Measurements from ENCODE around the gene SEMA3B.

The SEMA3B gene

GRCh38 chr3:50323092-50323600, 54.2 kb downstream of the SEMA3B start:
- Histone ChIP-seq H3K4me3 (ENCODE audit: low read length) (no peak overlapping the region), H3K4me2 (ENCODE audit: low read length) (no peak overlapping the region), H4K20me1 (ENCODE audit: control insufficient read depth, insufficient read depth, low read depth, low read length) (no peaks in the 10 kb centered on the region), H3K27me3 (ENCODE audit: control insufficient read depth, low read length) (no peaks in the 10 kb centered on the region), H3K9me2 (replicated peaks; ENCODE audit: control insufficient read depth, low read length) (no peaks in the 10 kb centered on the region), H3K9me3 (ENCODE audit: control insufficient read depth, insufficient read depth, low read length) (no peaks in the 10 kb centered on the region), H3K36me3 (ENCODE audit: control insufficient read depth, low read length) (peaks cover 35% of the 10 kb centered on the region), H3K27ac (ENCODE audit: low read depth, low read length) (no peak overlapping the region), H3K79me2 (ENCODE audit: control insufficient read depth, low read length) (peaks cover 24% of the 10 kb centered on the region), H3K4me1 (ENCODE audit: control insufficient read depth, low read length) (peaks cover 29% of the 10 kb centered on the region), H3F3A (ENCODE audit: control insufficient read depth, insufficient read depth) (no peaks in the 10 kb centered on the region; the same call in 1 of the 2 replicates)
- TF ChIP-seq EZH2phosphoT487 (IDR thresholded peaks at IDR 0.05; ENCODE audit: borderline replicate concordance, low read length) = no peak
- no peak for TF ChIP-seq CTCF (IDR thresholded peaks at IDR 0.05; ENCODE audit: low read depth, low read length, poor library complexity, severe bottlenecking)

GRCh38 chr3:50323614-50324199, 54.8 kb downstream of the SEMA3B start:
- peaks cover 24% of the 10 kb centered on the region for H3K79me2 ChIP-seq (ENCODE audit: control insufficient read depth, low read length)
- peaks cover 31% of the 10 kb centered on the region for H3K36me3 ChIP-seq (ENCODE audit: control insufficient read depth, low read length)
- no peaks in the 10 kb centered on the region for H3K9me3 ChIP-seq (ENCODE audit: control insufficient read depth, insufficient read depth, low read length)
- no peaks in the 10 kb centered on the region for H4K20me1 ChIP-seq (ENCODE audit: control insufficient read depth, insufficient read depth, low read depth, low read length)
- H3K4me2 ChIP-seq (ENCODE audit: low read length) = no peak overlapping the region
- H3K4me3 ChIP-seq (ENCODE audit: low read length) = no peak overlapping the region
- TF ChIP-seq CTCF (IDR thresholded peaks at IDR 0.05; ENCODE audit: low read depth, low read length, poor library complexity, severe bottlenecking) = no peak
- TF ChIP-seq EZH2phosphoT487 (IDR thresholded peaks at IDR 0.05; ENCODE audit: borderline replicate concordance, low read length) = no peak
- peaks cover 4% of the 10 kb centered on the region for H3F3A ChIP-seq (ENCODE audit: control insufficient read depth, insufficient read depth)
- no peak overlapping the region for H3K27ac ChIP-seq (ENCODE audit: low read depth, low read length)
- H3K27me3 ChIP-seq (ENCODE audit: control insufficient read depth, low read length) = no peaks in the 10 kb centered on the region
- peaks cover 34% of the 10 kb centered on the region for H3K4me1 ChIP-seq (ENCODE audit: control insufficient read depth, low read length)
- no peaks in the 10 kb centered on the region for H3K9me2 ChIP-seq (replicated peaks; ENCODE audit: control insufficient read depth, low read length)

DNA sequence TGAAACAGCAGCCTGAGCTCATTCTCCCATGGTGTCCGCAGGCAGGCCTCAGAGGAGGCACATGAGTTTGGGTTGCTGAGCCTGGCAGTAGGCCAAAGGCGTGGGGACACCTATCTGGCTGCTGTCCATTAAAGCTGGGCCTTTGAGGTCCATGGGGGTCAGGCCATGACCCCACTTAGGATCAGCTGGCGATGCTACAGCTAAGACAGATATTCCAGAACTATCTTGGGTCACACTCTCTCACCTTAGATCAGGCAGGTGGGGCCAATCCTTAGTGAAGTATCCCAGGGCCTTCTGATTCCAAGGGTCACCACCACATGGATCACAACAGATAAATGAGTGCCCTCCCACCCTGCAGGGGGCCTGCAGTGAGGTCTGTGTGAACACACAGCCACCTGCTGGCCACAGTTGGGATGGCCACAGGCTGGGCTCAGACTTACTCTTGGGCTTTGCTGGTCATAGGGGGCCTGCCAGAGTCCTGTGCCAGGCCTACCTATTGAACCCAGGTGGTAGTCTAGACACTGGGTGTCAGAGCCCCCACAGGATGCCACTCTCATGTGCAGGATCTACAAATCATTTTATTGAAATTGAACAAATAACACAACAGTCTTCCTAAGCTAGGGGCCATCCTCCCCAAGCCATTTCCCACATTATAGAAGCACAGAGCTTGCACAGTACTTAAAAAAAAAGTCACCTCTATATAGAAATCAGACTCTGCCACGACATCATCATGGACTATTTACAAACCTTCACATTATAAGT, 55.6 kb downstream of the SEMA3B start:
- peaks cover 32% of the 10 kb centered on the region for H3K36me3 ChIP-seq (ENCODE audit: control insufficient read depth, low read length)
- peaks cover 9% of the 10 kb centered on the region for H3F3A ChIP-seq (ENCODE audit: control insufficient read depth, insufficient read depth)
- H3K4me2 ChIP-seq (ENCODE audit: low read length) = no peak overlapping the region
- no peaks in the 10 kb centered on the region for H3K27me3 ChIP-seq (ENCODE audit: control insufficient read depth, low read length)
- H3K27ac ChIP-seq (ENCODE audit: low read depth, low read length) = no peak overlapping the region
- peaks cover 38% of the 10 kb centered on the region for H3K4me1 ChIP-seq (ENCODE audit: control insufficient read depth, low read length)
- H3K4me3 ChIP-seq (ENCODE audit: low read length) = no peak overlapping the region
- no peaks in the 10 kb centered on the region for H3K9me3 ChIP-seq (ENCODE audit: control insufficient read depth, insufficient read depth, low read length)
- TF ChIP-seq CTCF (IDR thresholded peaks at IDR 0.05; ENCODE audit: low read depth, low read length, poor library complexity, severe bottlenecking) (peak; percentile 90), EZH2phosphoT487 (IDR thresholded peaks at IDR 0.05; ENCODE audit: borderline replicate concordance, low read length) (no peak)
- H3K9me2 ChIP-seq (replicated peaks; ENCODE audit: control insufficient read depth, low read length) = no peaks in the 10 kb centered on the region
- H4K20me1 ChIP-seq (ENCODE audit: control insufficient read depth, insufficient read depth, low read depth, low read length) = no peaks in the 10 kb centered on the region
- H3K79me2 ChIP-seq (ENCODE audit: control insufficient read depth, low read length) = peaks cover 24% of the 10 kb centered on the region
